Loucy (cell line): Measurements from ENCODE around the gene IL18BP.

Experiments used
- EZH2phosphoT487 ChIP-seq: fragments of 200-600 bp; IDR thresholded peaks from 2 replicates; pipeline ENCODE4 v1.6.1; 2018; ENCODE audit warnings: antibody characterized with exemption, mild to moderate bottlenecking, moderate library complexity, borderline replicate concordance
- TF ChIP-seq, protein P1 (sequence below): fragments of 200-600 bp; sonication (generic); conservative IDR thresholded peaks from 2 replicates; pipeline ENCODE4 v1.5.1; 2014; ENCODE audit warnings: mild to moderate bottlenecking, antibody characterized with exemption, low read length

DNA sequence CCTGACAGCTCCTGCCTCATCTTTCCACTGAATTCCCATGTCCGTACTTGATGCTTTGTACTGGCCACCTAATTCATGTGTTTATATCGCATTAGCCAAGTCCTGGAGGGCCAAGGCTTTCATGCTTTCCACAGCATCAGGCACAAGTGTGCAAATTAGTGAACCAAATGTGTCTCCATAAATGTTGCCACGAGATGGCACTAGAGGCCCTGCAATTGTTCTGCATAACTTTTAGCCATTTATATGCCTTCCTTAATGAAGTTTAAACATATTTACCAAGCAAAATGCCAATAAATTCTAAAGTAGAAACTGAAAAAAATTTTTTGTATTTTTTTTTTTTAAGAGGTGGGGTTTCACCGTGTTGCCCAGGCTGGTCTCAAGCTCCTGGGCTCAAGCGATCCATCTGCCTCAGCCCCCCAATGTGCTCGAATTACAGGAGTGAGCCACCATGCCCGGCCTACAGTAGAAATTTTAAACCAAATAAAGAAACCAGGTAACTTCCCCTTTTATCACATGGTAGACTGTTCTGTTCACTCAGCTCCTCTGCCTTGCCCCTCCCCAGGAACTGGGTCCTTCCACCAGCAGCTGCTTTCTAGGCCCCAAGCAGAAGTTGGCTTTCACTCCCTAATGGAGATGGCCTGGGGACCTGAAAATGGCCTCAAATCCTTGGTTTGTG is 20.8 kb upstream of the IL18BP start:
- TF ChIP-seq, protein P1, sequence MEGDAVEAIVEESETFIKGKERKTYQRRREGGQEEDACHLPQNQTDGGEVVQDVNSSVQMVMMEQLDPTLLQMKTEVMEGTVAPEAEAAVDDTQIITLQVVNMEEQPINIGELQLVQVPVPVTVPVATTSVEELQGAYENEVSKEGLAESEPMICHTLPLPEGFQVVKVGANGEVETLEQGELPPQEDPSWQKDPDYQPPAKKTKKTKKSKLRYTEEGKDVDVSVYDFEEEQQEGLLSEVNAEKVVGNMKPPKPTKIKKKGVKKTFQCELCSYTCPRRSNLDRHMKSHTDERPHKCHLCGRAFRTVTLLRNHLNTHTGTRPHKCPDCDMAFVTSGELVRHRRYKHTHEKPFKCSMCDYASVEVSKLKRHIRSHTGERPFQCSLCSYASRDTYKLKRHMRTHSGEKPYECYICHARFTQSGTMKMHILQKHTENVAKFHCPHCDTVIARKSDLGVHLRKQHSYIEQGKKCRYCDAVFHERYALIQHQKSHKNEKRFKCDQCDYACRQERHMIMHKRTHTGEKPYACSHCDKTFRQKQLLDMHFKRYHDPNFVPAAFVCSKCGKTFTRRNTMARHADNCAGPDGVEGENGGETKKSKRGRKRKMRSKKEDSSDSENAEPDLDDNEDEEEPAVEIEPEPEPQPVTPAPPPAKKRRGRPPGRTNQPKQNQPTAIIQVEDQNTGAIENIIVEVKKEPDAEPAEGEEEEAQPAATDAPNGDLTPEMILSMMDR = peak; percentile 81
- no peak for TF ChIP-seq EZH2phosphoT487
